NCI-H2196 (cell line): ENCODE results near the gene SYT17.

Source experiments
- DNase-seq: peaks from one replicate; lab custom pipeline; 2025; ENCODE audit not compliant: unreplicated experiment; lab: John Stamatoyannopoulos, UW

SYT17 gene

GRCh38 chr16:19289811-19290485 is 121.9 kb downstream of the SYT17 start:
- DNase-seq = no peak

- no peak for DNase-seq
Observed at GRCh38 chr16:19290860-19291259, 122.8 kb downstream of the SYT17 start.

GRCh38 chr16:19291475-19291874 is 123.4 kb downstream of the SYT17 start:
- DNase-seq = peak; percentile 22

- no peak for DNase-seq
Observed at GRCh38 chr16:19292186-19292585, 124.1 kb downstream of the SYT17 start.

GRCh38 chr16:19294156-19294649 is 126.2 kb downstream of the SYT17 start:
- DNase-seq = peak; percentile 23

- no peak for DNase-seq
Observed at GRCh38 chr16:19295393-19295792, 127.4 kb downstream of the SYT17 start.

GRCh38 chr16:19297454-19297853 is 129.4 kb downstream of the SYT17 start:
- no peak for DNase-seq

GRCh38 chr16:19299565-19299964 is 131.5 kb downstream of the SYT17 start:
- no peak for DNase-seq

- no peak for DNase-seq
Observed at GRCh38 chr16:19301931-19302330, 133.9 kb downstream of the SYT17 start.

- DNase-seq = no peak
Observed at GRCh38 chr16:19304750-19305149, 136.7 kb downstream of the SYT17 start.

GRCh38 chr16:19305443-19305842 is 137.4 kb downstream of the SYT17 start:
- DNase-seq = no peak

GRCh38 chr16:19307587-19308241 is 139.7 kb downstream of the SYT17 start:
- no peak for DNase-seq

- no peak for DNase-seq
Observed at GRCh38 chr16:19308392-19308791, 140.4 kb downstream of the SYT17 start.

GRCh38 chr16:19309178-19309577 is 141.1 kb downstream of the SYT17 start:
- DNase-seq = no peak

GRCh38 chr16:19314718-19315425 is 146.8 kb downstream of the SYT17 start:
- DNase-seq = no peak

- no peak for DNase-seq
Observed at GRCh38 chr16:19315889-19316433, 147.9 kb downstream of the SYT17 start.

- no peak for DNase-seq
Observed at GRCh38 chr16:19316846-19317245, 148.8 kb downstream of the SYT17 start.
